ENCODE measurements around the gene JAG2.

JAG2 gene

DNA sequence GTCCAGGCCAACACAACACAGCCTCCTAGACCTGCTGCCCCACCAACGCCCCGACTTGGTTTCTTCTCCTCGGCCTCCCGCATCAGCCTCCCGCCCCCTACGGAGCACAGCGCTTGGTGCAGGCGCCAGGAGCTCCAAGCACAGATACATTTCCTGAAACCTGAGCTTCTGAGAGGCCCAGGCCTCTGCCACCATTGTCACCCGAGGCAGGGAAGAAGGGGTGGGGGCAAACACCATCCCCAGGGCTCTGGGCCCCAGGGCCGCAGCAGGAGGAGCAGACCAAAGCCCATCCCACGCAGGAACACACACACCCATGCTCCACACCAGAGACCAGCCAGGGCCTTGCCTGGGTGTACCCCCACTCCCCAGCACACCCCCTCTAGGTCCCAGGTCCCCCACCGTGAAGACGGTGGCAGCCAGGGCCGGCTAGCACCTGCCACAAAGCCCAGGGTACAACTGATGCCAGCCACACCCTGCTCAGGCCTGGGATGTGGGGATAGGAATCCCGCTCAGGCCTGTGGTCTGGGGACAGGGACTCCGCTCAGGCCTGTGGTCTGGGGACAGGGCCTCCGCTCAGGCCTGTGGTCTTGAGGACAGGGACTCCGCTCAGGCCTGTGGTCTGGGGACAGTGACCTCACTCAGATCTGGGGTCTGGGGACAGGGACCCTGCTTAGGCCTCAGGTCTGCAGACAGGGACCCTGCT, 5.4 kb downstream of the JAG2 start:
- Histone ChIP-seq H3K4me3 (replicated peaks; ENCODE audit: insufficient read depth, low read length) (no peak overlapping the region), H3K27ac (replicated peaks) (no peak overlapping the region), H3K27me3 (ENCODE audit: insufficient read depth, poor library complexity, severe bottlenecking) (peaks cover 8% of the 10 kb centered on the region)
- no peak for DNase-seq (ENCODE audit: low read depth in 1 of 2, low spot score in 1 of 2)
- TF ChIP-seq POLR2AphosphoS5 (IDR thresholded peaks at IDR 0.05; ENCODE audit: low read depth) (no peak), SPI1 (IDR thresholded peaks at IDR 0.05; ENCODE audit: borderline replicate concordance, low read depth) (no peak), GABPA (IDR thresholded peaks at IDR 0.05; ENCODE audit: low read depth) (no peak)
- TF ChIP-seq, protein P1, sequence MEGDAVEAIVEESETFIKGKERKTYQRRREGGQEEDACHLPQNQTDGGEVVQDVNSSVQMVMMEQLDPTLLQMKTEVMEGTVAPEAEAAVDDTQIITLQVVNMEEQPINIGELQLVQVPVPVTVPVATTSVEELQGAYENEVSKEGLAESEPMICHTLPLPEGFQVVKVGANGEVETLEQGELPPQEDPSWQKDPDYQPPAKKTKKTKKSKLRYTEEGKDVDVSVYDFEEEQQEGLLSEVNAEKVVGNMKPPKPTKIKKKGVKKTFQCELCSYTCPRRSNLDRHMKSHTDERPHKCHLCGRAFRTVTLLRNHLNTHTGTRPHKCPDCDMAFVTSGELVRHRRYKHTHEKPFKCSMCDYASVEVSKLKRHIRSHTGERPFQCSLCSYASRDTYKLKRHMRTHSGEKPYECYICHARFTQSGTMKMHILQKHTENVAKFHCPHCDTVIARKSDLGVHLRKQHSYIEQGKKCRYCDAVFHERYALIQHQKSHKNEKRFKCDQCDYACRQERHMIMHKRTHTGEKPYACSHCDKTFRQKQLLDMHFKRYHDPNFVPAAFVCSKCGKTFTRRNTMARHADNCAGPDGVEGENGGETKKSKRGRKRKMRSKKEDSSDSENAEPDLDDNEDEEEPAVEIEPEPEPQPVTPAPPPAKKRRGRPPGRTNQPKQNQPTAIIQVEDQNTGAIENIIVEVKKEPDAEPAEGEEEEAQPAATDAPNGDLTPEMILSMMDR (IDR thresholded peaks at IDR 0.05; ENCODE audit: insufficient read depth, low read length): no peak
- TF ChIP-seq, protein P2, sequence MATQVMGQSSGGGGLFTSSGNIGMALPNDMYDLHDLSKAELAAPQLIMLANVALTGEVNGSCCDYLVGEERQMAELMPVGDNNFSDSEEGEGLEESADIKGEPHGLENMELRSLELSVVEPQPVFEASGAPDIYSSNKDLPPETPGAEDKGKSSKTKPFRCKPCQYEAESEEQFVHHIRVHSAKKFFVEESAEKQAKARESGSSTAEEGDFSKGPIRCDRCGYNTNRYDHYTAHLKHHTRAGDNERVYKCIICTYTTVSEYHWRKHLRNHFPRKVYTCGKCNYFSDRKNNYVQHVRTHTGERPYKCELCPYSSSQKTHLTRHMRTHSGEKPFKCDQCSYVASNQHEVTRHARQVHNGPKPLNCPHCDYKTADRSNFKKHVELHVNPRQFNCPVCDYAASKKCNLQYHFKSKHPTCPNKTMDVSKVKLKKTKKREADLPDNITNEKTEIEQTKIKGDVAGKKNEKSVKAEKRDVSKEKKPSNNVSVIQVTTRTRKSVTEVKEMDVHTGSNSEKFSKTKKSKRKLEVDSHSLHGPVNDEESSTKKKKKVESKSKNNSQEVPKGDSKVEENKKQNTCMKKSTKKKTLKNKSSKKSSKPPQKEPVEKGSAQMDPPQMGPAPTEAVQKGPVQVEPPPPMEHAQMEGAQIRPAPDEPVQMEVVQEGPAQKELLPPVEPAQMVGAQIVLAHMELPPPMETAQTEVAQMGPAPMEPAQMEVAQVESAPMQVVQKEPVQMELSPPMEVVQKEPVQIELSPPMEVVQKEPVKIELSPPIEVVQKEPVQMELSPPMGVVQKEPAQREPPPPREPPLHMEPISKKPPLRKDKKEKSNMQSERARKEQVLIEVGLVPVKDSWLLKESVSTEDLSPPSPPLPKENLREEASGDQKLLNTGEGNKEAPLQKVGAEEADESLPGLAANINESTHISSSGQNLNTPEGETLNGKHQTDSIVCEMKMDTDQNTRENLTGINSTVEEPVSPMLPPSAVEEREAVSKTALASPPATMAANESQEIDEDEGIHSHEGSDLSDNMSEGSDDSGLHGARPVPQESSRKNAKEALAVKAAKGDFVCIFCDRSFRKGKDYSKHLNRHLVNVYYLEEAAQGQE (IDR thresholded peaks at IDR 0.05; ENCODE audit: insufficient replicate concordance, low read depth): no peak

DNA sequence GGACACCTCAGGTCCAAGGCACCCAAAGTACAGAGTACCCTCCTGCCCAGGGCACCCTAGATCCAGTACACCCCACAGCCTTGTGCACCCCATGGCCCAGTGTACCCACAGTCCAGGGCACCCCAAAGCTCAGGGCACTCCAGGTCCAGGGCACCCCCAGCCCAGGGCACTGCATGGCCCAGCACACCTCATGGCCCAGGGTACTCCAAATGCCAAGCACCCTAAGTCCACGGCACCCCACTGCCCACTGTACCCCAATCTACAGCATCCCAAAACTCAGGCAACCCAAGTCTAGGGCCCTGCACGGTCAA, 6.0 kb downstream of the JAG2 start:
- TF ChIP-seq GABPA (IDR thresholded peaks at IDR 0.05; ENCODE audit: low read depth): no peak
- TF ChIP-seq, protein P2 (IDR thresholded peaks at IDR 0.05; ENCODE audit: insufficient replicate concordance, low read depth): no peak
- no peak for TF ChIP-seq POLR2AphosphoS5 (IDR thresholded peaks at IDR 0.05; ENCODE audit: low read depth)
- TF ChIP-seq SPI1 (IDR thresholded peaks at IDR 0.05; ENCODE audit: borderline replicate concordance, low read depth): no peak
- TF ChIP-seq, protein P1 (IDR thresholded peaks at IDR 0.05; ENCODE audit: insufficient read depth, low read length): no peak
- Histone ChIP-seq H3K27me3 (ENCODE audit: insufficient read depth, poor library complexity, severe bottlenecking) (peaks cover 8% of the 10 kb centered on the region), H3K27ac (replicated peaks) (no peak overlapping the region), H3K4me3 (replicated peaks; ENCODE audit: insufficient read depth, low read length) (no peak overlapping the region)
- DNase-seq (ENCODE audit: low read depth in 1 of 2, low spot score in 1 of 2): no peak

DNA sequence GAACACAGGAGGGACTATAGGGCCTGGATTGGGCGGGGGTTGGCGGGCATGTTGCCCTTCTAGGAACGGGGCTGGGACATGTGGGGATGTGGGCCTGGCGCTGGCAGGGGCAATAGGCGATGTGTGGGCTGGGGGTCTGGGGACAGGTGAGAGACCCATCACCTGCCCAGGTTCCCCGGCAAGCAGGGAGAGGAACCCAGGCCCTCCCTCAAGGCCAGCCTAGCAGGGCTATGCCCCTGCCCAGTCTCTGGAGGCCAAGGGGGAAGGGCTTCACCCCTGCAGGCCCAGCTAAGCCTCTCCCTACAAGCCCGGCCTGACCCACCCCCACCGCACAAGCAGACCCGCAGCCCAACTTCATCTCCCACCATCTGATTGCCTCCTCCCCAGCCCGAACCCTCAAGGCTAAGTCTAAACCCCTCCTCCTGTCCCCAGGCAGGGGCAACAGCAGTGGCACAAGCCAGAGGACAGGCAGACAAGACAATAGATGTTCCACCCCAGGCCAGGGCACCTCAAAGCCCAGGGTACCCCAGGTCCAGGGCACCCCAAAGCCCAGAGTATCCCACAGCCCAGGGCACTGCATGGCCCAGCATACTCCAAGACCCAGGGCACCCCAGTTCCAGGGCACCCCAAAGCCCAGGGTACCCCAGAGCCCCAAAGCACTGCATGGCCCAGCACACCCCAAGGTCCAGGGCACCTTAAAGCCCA, 6.5 kb downstream of the JAG2 start:
- Histone ChIP-seq H3K27me3 (ENCODE audit: insufficient read depth, poor library complexity, severe bottlenecking) (peaks cover 7% of the 10 kb centered on the region), H3K4me3 (replicated peaks; ENCODE audit: insufficient read depth, low read length) (no peak overlapping the region), H3K27ac (replicated peaks) (no peak overlapping the region)
- TF ChIP-seq GABPA (IDR thresholded peaks at IDR 0.05; ENCODE audit: low read depth) (no peak), POLR2AphosphoS5 (IDR thresholded peaks at IDR 0.05; ENCODE audit: low read depth) (no peak), SPI1 (IDR thresholded peaks at IDR 0.05; ENCODE audit: borderline replicate concordance, low read depth) (no peak)
- TF ChIP-seq, protein P1 (IDR thresholded peaks at IDR 0.05; ENCODE audit: insufficient read depth, low read length): no peak
- TF ChIP-seq, protein P2 (IDR thresholded peaks at IDR 0.05; ENCODE audit: insufficient replicate concordance, low read depth): no peak
- no peak for DNase-seq (ENCODE audit: low read depth in 1 of 2, low spot score in 1 of 2)

Measured in HL-60 (cell line).